ENCODE measurements around the gene ZKSCAN2.

GRCh38 chr16:25217112-25217511 is 40.5 kb downstream of the ZKSCAN2 start:
- TF ChIP-seq EZH2 (IDR thresholded peaks at IDR 0.05; ENCODE audit: low read length) (no peak), CTCF (optimal IDR thresholded peaks at IDR 0.05 in 1 of 3, IDR thresholded peaks at IDR 0.05 in 1 of 3, conservative IDR thresholded peaks at IDR 0.05 in 1 of 3; ENCODE audit: extremely low read depth in 1 of 3, insufficient read depth in 2 of 3, low read length in 3 of 3) (no peak)

Data from keratinocyte (primary cell).